Measurements from ENCODE around the gene TNIK.

The TNIK gene

DNA sequence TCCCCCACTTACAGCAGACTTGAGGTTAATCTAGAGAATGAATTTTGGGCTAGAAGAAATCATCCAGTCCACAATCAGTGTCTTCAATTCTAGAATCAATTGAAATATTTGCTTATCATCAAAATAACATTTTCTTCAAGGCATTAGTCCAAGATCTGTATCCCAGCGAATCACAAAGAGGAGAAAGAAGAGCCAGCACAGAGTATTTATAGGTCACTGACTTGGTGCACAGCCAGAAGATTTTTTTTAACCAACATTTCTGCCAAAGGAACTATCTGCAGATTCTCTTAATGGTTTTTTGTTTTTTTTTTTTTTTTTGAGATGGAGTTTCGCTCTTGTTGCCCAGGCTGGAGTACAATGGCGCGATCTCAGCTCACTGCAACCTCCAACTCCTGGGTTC lies 178.2 kb downstream of the TNIK start:
- no peak for DNase-seq (ENCODE audit: low read depth)

- DNase-seq (ENCODE audit: low read depth), result no peak
Observed at GRCh38 chr3:171281256-171281992, 178.8 kb downstream of the TNIK start.

GRCh38 chr3:171279972-171280371 lies 180.2 kb downstream of the TNIK start:
- DNase-seq (ENCODE audit: low read depth), result no peak

DNA sequence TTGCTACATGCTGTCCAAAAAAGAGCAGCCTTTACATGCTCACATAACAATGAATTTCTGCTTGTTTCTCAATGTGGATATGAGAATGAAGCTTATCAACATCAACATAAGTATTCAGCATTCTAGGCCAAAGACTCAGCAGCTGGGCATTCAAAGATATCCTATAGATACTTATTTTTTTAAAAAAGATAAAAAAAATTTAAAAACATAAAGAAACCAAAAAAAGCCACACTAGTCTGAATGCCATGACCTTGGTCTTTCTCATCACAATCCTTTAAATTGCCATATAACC lies 182.0 kb downstream of the TNIK start:
- DNase-seq (ENCODE audit: low read depth), result no peak

GRCh38 chr3:171277456-171278298 lies 182.5 kb downstream of the TNIK start:
- no peak for DNase-seq (ENCODE audit: low read depth)

- DNase-seq (ENCODE audit: low read depth), result no peak
Observed at GRCh38 chr3:171276923-171277322, 183.3 kb downstream of the TNIK start.

DNA sequence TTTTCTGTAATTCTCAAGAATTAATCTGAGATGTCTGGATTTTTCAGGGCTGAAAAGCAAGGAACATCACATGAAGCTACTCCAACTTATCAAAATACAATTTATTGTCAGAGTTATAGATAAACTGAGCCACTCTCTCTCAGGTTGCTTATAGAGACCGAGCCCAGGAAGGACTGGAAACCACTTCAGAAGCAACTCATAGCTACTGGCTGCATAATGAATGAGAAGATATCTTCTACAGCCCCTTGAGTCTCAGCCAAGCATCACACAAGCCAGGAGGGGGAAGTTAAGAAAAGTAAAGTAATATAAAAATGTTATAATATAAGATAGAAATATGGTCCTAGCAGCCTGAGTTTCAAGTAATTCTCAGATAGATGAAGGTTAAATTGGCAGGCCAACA lies 186.0 kb downstream of the TNIK start:
- no peak for DNase-seq (ENCODE audit: low read depth)

DNA sequence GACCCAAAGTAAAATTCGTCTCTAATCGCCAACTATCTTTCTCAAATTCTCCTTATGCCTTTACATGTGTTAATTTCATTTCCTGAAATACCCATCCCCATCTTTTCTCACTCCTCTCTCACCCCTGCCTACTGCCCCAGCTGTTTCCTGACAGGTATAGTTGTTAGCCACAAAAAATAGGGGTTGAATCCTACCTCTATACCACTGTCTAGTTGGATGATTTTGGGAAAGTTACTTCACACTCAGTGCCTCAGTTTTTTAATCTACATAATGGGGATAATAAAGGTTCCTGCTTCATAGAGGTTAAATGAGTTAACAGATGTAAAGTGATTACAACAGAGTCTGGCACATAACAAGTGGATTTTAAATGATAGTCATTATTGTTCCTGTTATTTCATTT lies 189.7 kb downstream of the TNIK start:
- no peak for DNase-seq (ENCODE audit: low read depth)

GRCh38 chr3:171269542-171269941 lies 190.7 kb downstream of the TNIK start:
- no peak for DNase-seq (ENCODE audit: low read depth)

- no peak for DNase-seq (ENCODE audit: low read depth)
Observed at GRCh38 chr3:171268677-171269076, 191.5 kb downstream of the TNIK start.

DNA sequence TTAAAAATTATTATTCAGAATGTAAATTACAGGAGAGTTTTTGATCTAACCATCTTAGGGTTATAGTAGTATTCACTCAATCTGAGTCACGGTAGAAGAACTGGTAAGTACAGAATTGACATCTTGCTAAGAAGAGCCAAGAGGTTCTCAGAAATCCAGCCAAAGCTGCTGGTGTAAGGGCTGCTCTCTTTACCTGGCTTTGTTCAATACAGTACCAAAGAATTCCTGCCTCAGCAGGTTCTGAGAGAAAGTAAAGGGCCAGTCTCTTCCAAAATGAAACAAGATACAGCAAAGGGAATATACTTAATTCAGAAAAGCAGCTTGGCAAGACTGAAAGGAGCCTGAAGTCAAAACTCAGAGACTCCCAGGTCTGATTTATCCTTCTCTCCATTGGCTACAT lies 193.1 kb downstream of the TNIK start:
- DNase-seq (ENCODE audit: low read depth), result no peak

DNA sequence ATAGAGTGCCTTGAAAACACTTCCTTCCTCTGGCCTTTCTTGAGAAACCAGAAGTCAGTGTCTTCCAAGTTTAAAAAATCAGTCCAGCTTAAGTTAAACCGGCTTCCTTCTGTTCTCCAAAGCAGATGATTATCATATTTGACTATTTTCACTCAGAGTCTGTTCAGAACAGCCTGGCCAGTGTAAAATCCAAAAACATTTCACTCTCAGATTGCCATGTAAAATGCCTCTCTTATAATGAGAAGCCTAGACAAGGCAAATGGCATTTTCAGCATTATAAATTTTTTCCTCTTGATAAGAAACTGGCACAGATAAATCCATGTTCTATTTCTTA lies 193.5 kb downstream of the TNIK start:
- no peak for DNase-seq (ENCODE audit: low read depth)

DNA sequence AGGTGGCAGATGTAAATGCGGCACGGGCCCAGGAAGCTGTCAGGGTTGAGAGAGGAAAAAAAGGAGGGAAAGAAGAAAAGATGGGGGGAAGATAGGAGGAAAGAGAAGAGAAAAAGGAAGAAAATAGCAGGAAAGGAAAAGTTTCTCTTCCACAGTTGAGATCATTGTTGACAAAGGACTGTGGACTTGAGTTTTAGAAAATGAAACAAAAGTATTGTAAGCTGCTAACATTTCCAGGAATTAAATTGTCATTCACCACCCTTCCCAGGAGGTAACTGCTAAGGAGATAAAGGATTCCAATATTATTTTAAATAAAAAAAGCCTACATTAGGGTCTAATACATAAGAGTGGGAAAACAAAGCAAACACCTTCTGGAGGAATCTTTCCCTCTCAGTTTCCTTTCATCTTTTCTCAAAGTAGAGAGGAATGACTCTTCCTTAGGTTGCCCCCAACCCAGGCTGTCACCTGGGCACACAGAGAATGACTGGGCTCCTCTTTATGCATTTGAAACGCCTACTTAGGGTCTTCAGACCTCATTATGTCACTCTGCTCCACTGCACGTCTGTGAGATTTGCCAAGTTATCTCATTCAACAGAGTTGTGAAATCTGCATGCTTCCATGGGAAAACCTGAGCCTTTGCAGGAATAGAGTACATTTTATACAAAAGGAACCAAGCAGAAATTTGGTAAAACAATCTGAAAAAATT lies 194.0 kb downstream of the TNIK start:
- DNase-seq (ENCODE audit: low read depth), result no peak

DNA sequence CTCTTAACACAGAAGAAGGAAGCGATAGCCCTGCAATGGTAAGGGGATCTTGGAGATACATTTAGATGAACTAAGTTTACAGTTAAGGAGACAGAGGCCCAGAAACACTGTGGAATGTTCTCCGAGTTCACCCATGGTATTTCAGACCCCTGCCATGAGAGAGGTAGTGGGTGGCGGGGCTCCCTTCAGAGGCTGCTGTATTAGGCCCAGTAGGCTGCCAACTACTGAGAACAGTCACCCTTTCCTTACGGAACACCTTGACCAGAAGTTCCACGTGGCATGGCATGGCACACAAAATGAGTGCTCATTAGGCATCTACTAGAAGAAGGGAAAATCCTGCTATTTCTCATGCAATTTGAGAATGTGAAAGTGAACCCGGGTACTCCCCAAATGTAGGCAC lies 195.4 kb downstream of the TNIK start:
- DNase-seq (ENCODE audit: low read depth), result no peak

DNA sequence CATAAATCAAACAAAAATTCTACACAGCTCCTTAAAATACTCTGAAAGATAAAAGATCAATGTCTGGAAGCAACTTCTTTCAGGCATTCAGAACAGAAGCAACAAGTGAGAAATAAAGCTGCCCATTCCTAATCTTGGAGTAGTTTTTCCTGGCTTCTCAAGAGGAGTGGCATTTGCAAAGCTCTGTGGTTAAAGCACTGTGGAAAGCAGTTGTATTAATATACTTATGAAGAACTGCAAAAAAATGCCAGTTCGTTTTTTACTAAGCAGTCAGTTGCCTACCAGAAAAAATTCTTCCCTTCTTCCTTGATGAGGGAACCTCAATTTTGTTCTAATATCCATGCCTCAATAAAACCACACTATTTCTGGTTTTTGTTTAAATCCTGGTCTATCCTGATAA lies 197.8 kb downstream of the TNIK start:
- no peak for DNase-seq (ENCODE audit: low read depth)

DNA sequence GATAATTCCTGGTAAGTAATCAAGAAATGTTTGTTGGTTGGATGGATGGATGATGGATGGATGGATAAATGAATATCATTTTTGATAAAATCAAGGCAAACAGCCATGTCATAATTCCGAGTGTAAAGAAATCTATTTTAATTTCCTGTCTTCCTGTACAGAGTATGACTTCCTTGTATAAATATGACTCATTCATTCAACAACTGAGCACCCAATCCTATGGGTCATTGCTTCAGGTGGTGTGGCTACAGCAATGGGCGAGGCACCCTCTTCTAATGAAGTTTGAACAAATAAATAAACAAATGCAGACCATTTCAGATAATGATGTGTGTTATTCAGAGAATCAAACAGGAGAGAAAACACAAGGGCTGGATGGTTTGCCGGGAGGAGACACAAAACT lies 198.7 kb downstream of the TNIK start:
- no peak for DNase-seq (ENCODE audit: low read depth)

- no peak for DNase-seq (ENCODE audit: low read depth)
Observed at GRCh38 chr3:171260899-171261298, 199.3 kb downstream of the TNIK start.

- DNase-seq (ENCODE audit: low read depth), result no peak
Observed at GRCh38 chr3:171260466-171260865, 199.7 kb downstream of the TNIK start.

DNA sequence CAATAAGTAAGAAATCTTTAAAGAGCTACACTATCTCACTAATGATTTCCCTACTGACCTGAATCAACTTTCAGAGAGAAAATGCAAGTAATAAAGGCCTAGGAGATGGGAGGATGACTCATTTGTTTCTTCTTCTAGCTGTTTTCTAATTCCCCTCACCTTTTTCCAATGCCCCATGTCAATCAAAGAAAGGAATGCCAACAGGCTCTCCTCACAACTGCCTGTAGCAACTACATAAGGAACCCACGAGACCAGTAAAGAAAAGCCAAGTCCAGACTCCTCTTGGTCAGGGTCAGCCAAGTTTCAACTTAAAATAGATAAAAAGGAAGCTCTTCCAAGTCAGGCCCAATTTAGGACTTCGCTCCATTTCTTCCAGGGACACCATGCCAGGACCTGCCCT lies 201.9 kb downstream of the TNIK start:
- no peak for DNase-seq (ENCODE audit: low read depth)

DNA sequence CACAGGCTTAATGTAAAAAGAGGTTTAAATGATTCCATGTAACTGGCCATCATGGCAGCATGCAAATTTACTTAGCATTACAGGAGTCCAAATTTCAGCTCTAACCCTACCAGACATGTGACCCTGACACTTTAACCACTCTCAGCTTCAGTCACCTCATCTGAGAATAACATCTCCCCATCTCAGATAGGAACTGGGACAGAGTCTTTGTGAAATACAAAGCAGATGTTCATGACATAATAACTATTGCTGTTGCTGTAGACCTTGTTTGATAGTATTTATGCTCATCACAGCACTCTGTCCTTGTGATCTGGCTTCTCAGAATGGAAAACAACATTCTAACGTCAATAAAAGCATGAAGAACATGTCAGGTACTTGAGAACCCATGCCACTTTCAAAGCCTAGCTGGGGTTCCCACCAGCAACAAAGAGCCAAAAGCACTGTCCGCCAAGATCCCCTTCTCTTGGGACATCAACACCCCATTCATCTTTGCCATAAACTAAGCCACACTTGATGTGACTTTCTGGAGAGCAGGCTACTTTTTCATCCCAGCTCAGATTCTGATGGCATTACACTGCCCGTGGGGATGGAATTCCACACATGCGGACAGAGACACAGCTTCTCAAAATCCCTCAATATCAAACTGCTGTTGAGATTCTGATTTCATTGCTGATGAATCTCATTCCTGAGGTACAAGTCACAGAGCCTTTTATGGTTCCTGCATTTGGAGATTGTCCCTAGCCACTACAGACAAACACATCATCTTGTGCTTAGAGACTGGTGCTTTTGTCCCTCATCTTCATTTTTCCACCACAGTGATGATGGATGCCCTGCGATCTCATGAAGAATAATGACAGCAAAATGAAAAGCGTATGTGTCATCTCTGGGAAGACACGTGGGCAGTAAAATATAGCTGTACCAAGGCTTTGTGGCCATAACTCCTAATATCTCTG lies 202.7 kb downstream of the TNIK start:
- no peak for DNase-seq (ENCODE audit: low read depth)

DNA sequence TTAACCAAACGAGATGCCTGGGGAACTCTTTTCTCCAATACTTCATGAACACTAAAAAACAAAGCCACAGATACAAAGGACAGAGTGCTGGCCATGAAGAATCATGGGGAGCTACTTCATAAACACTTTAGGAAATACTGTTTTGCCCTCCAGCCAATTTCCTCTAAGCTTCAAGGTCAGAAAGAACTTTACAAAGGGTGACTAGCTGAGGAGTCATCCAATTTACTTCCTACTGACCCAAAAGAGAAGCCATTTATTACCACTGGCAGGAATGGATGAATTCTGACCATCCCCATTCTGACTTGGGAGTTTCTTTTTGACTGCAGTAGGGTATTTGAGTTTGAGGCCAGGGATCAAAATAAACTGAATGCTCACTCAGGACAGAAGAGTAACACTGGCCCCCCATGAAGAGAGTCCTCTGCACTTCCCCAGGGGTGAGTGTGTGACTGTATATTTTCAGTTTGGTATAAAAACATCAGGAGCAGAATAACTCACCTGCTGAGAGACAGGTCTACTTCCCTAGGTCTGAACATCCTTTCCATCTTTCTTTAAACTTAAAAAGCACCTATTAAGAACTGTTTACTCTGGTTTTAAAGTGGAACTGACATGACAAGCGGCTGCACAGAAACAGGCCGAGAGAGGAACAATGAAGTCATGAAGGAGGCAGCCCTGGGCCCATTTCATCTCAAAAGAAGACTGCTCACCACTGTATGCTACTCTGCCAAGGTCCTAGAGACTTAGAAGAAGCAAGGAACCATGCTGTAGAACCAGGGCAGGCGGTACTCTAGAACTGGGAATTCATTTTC lies 203.6 kb downstream of the TNIK start:
- no peak for DNase-seq (ENCODE audit: low read depth)

Data from stimulated activated CD8-positive, alpha-beta memory T cell treated with anti-CD3 and anti-CD28 coated beads, Interleukin-15, amount 100 ng/mL, for 1 hour (primary cell).